HepG2 (cell line): ENCODE results near the gene MAML1.

Source experiments
- ARID5B ChIP-seq: IDR thresholded peaks from 2 replicates; pipeline ENCODE4 v1.4.0; 2020; ENCODE audit warnings: mild to moderate bottlenecking, missing genetic modification reagents
- ASH2L ChIP-seq: fragments of 300-600, 200-600 bp; sonication (generic); IDR thresholded peaks from 2 replicates; pipeline ENCODE4 v1.7.0; 2017; ENCODE audit warnings: low read depth, mild to moderate bottlenecking, moderate library complexity, mixed read lengths, low read length; ENCODE audit not compliant: insufficient read length
- CTCF ChIP-seq: sonication (generic); formaldehyde crosslinking; IDR thresholded peaks from 2 replicates; pipeline ENCODE4 v1.5.0; 2020; ENCODE audit warnings: mild to moderate bottlenecking, missing genetic modification reagents, moderate library complexity
- LBX2 ChIP-seq: sonication (generic); formaldehyde crosslinking; IDR thresholded peaks from 2 replicates; pipeline ENCODE4 v1.5.0; 2020; ENCODE audit warnings: missing genetic modification reagents, mild to moderate bottlenecking, borderline replicate concordance
- MTF1 ChIP-seq: sonication (generic); formaldehyde crosslinking; IDR thresholded peaks from 2 replicates; pipeline ENCODE4 v1.5.0; 2020; ENCODE audit warnings: missing genetic modification reagents
- RAD21 ChIP-seq: fragments of 450-650 bp; formaldehyde crosslinking; IDR thresholded peaks from 2 replicates; pipeline ENCODE4 v1.5.0; 2020; ENCODE audit warnings: mild to moderate bottlenecking
- RERE ChIP-seq: IDR thresholded peaks from 2 replicates; pipeline ENCODE4 v1.6.1; 2016; ENCODE audit warnings: low read depth, missing genetic modification reagents, missing compliant biosample characterization
- ZNF451 ChIP-seq: sonication (generic); formaldehyde crosslinking; IDR thresholded peaks from 2 replicates; pipeline ENCODE4 v1.5.0; 2020; ENCODE audit warnings: mild to moderate bottlenecking, missing genetic modification reagents
- ZNF781 ChIP-seq: sonication (generic); formaldehyde crosslinking; IDR thresholded peaks from 2 replicates; pipeline ENCODE4 v1.5.1; 2020; ENCODE audit warnings: borderline replicate concordance, mild to moderate bottlenecking, missing genetic modification reagents; ENCODE audit errors: not compliant biosample characterization
- ZSCAN29 ChIP-seq: sonication (generic); formaldehyde crosslinking; conservative IDR thresholded peaks from 2 replicates; pipeline ENCODE4 v1.4.0; 2020; ENCODE audit warnings: mild to moderate bottlenecking, missing genetic modification reagents
- TF ChIP-seq, protein P1 (sequence below): sonication (generic); formaldehyde crosslinking; IDR thresholded peaks from 2 replicates; pipeline ENCODE4 v1.4.0; 2020; ENCODE audit warnings: missing genetic modification reagents
- TF ChIP-seq, protein P2 (sequence below): sonication (generic); formaldehyde crosslinking; IDR thresholded peaks from 2 replicates; pipeline ENCODE4 v1.4.0; 2020; ENCODE audit warnings: missing genetic modification reagents

GRCh38 chr5:179825655-179826182 is 93.1 kb downstream of the MAML1 start:
- no peak for TF ChIP-seq LBX2 (CRISPR knock-in tag)
- TF ChIP-seq MTF1, result no peak
- TF ChIP-seq, protein P1, sequence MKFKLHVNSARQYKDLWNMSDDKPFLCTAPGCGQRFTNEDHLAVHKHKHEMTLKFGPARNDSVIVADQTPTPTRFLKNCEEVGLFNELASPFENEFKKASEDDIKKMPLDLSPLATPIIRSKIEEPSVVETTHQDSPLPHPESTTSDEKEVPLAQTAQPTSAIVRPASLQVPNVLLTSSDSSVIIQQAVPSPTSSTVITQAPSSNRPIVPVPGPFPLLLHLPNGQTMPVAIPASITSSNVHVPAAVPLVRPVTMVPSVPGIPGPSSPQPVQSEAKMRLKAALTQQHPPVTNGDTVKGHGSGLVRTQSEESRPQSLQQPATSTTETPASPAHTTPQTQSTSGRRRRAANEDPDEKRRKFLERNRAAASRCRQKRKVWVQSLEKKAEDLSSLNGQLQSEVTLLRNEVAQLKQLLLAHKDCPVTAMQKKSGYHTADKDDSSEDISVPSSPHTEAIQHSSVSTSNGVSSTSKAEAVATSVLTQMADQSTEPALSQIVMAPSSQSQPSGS (CRISPR knock-in tag), result no peak
- peak; percentile 67 for TF ChIP-seq CTCF (CRISPR knock-in tag)
- TF ChIP-seq ZNF451 (CRISPR knock-in tag), result no peak
- TF ChIP-seq RERE (CRISPR knock-in tag), result no peak
- peak; percentile 56; the same call in 1 of the 2 replicates for TF ChIP-seq RAD21 (CRISPR knock-in tag)
- TF ChIP-seq, protein P2, sequence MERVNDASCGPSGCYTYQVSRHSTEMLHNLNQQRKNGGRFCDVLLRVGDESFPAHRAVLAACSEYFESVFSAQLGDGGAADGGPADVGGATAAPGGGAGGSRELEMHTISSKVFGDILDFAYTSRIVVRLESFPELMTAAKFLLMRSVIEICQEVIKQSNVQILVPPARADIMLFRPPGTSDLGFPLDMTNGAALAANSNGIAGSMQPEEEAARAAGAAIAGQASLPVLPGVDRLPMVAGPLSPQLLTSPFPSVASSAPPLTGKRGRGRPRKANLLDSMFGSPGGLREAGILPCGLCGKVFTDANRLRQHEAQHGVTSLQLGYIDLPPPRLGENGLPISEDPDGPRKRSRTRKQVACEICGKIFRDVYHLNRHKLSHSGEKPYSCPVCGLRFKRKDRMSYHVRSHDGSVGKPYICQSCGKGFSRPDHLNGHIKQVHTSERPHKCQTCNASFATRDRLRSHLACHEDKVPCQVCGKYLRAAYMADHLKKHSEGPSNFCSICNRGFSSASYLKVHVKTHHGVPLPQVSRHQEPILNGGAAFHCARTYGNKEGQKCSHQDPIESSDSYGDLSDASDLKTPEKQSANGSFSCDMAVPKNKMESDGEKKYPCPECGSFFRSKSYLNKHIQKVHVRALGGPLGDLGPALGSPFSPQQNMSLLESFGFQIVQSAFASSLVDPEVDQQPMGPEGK (CRISPR knock-in tag), result peak; percentile 38; the same call in 1 of the 2 replicates
- no peak for TF ChIP-seq ZNF781 (CRISPR knock-in tag)
- TF ChIP-seq ARID5B (CRISPR knock-in tag), result peak; percentile 36; the same call in 1 of the 2 replicates
- no peak for TF ChIP-seq ZSCAN29 (CRISPR knock-in tag)
- no peak for TF ChIP-seq ASH2L
